Spleen (tissue), 11 donors: ENCODE data around the gene HRH2. TPM values are rescaled to one million over a fixed set of nuclear protein-coding genes. Genes with fewer than 3 reads are reported as not detected.

ENCODE experiments used
- DNase-seq: peaks from one replicate; pipeline ENCODE4 v3.0.0-alpha.2; 2020
- H3K27ac ChIP-seq, 8 donors: fragments of 200-600 bp; sonication (generic) in 7 of 8; 1 replicate in 4 of 8; 2 replicates in 4 of 8; pipeline versions ENCODE4 v1.5.0 to v1.8.0; 2016 to 2021; ENCODE audit warnings: inconsistent platforms in 4 of 8, mild to moderate bottlenecking in 4 of 8, moderate library complexity in 1 of 8
- H3K27me3 ChIP-seq, 7 donors: fragments of 200-600 bp; sonication (generic) in 6 of 7; replicated peaks in 1 of 7; 1 replicate in 4 of 7; 2 replicates in 3 of 7; pipeline versions ENCODE4 v1.5.0 to v1.8.0; 2016 to 2021; ENCODE audit warnings: inconsistent platforms in 3 of 7, mild to moderate bottlenecking in 1 of 7
- H3K36me3 ChIP-seq, 6 donors: fragments of 200-600 bp; sonication (generic) in 5 of 6; 1 replicate in 4 of 6; 2 replicates in 2 of 6; pipeline versions ENCODE4 v1.5.0 to v1.8.0; 2016 to 2021; ENCODE audit warnings: inconsistent platforms in 2 of 6
- H3K4me1 ChIP-seq, 6 donors: fragments of 200-600 bp; sonication (generic) in 5 of 6; 1 replicate in 3 of 6; 2 replicates in 3 of 6; pipeline versions ENCODE4 v1.5.0 to v1.8.0; 2016 to 2021; ENCODE audit warnings: inconsistent platforms in 3 of 6
- H3K4me3 ChIP-seq, 8 donors: fragments of 200-600 bp; sonication (generic) in 7 of 8; 1 replicate in 4 of 8; 2 replicates in 4 of 8; pipeline versions ENCODE4 v1.5.0 to v1.8.0; 2016 to 2021; ENCODE audit warnings: inconsistent platforms in 4 of 8, mild to moderate bottlenecking in 4 of 8, moderate library complexity in 2 of 8
- H3K9me3 ChIP-seq, 8 donors: fragments of 200-600 bp; sonication (generic) in 7 of 8; 1 replicate in 4 of 8; 2 replicates in 4 of 8; pipeline versions ENCODE4 v1.5.0 to v1.8.0; 2016 to 2021; ENCODE audit warnings: inconsistent platforms in 4 of 8
- CTCF ChIP-seq, 11 experiments: fragments of 200-600 bp in 7 of 11; fragments of 450-650 bp in 4 of 11; sonication (generic) in 4 of 11; IDR thresholded peaks in 8 of 11; conservative IDR thresholded peaks in 3 of 11; 1 replicate in 7 of 11; 2 replicates in 4 of 11; pipeline versions ENCODE4 v1.4.0 to v1.8.0; 2016 to 2021; ENCODE audit warnings: antibody characterized with exemption in 11 of 11, inconsistent platforms in 4 of 11, mild to moderate bottlenecking in 1 of 11
- POLR2A ChIP-seq, 3 donors: fragments of 450-650 bp; IDR thresholded peaks; one replicate each; pipeline ENCODE4 v1.5.1; 2017; ENCODE audit warnings: antibody characterized with exemption in 3 of 3, mild to moderate bottlenecking in 1 of 3
- POLR2AphosphoS5 ChIP-seq, 3 donors: sonication (generic); formaldehyde crosslinking; IDR thresholded peaks; one replicate each; pipeline ENCODE4 v1.5.1; 2017; ENCODE audit warnings: antibody characterized with exemption in 3 of 3
- WGBS, 5 donors: extraction: QIAGEN DNeasy Blood & Tissue Kit in 3 of 5; methylation state at CpG; one replicate each; pipeline versions ENCODE4 v1.1.5 to v1.1.7; 2013 to 2018; 5-methylcytosine and 5-hydroxymethylcytosine counted together
- intact Hi-C: fragments of 100-400 bp; cut with DNase I; formaldehyde crosslinking; loops from one replicate; pipeline ENCODE4 v1.15.0; 2023; ENCODE audit warnings: low total_unique reads
- polyA plus RNA-seq, 3 donors: library from polyadenylated mRNA; stranded (reverse); fragments of 200-250 nt; gene quantifications; one replicate each; pipeline ENCODE4 v1.2.1, GENCODE V29; 2013
- total RNA-seq, 7 donors: library from RNA; depleted of rRNA in 3 of 7; stranded (reverse); fragments of >200 nt in 3 of 7; fragmentation: NEBNext Ultra II Directional in 4 of 7; extraction: Animal tissue kit (Norgen Biotek cat#: 25700) in 4 of 7; gene quantifications; one replicate each; pipeline versions ENCODE4 v1.1.0 to v1.2.1, GENCODE V29; 2016 to 2021
- donor health status: healthy with polysubstance abuse.
- donor health status: DM: no; HTN: no; CAD: no; lungs with moderate emphysema.
- donor health status: DM: no; HTN: no; CAD: no.
- donor health status: Bipolar disorder and iron deficiency.
- donor health status: healthy.
- donor health status: DM: no; HTN: no; CAD: no.
- donor health status: DM: yes; HTN: yes; CAD: no.

The HRH2 gene
- total and polyA plus RNA-seq, 10 donors: 1.9 to 85.2 (median 22.3) TPM

GRCh38 chr5:175740014-175740413 is 82.1 kb downstream of the HRH2 start:
- H3K4me1 ChIP-seq: no peaks in the 10 kb centered on the region
- TF ChIP-seq POLR2A (IDR thresholded peaks at IDR 0.05) (no peak), CTCF (IDR thresholded peaks at IDR 0.05 in 8 of 11, conservative IDR thresholded peaks at IDR 0.05 in 3 of 11) (no peak)

GRCh38 chr5:175741556-175741955 is 83.7 kb downstream of the HRH2 start:
- 30 to 45% (median 31%) methylated on average over 3 of the region's 3 CpGs for WGBS, 5 donors
- no peak for DNase-seq
- intact Hi-C loops: no loop called here
- no peak overlapping the region for H3K4me3 ChIP-seq
- no peaks in the 10 kb centered on the region for H3K4me1 ChIP-seq
- no peaks in the 10 kb centered on the region for H3K9me3 ChIP-seq
- no peak overlapping the region for H3K27ac ChIP-seq
- H3K36me3 ChIP-seq: no peaks in the 10 kb centered on the region
- peaks cover 0 to 71% (median 0%) of the 10 kb centered on the region in 7 donors for H3K27me3 ChIP-seq
- TF ChIP-seq POLR2AphosphoS5 (IDR thresholded peaks at IDR 0.05) (no peak), CTCF (IDR thresholded peaks at IDR 0.05 in 8 of 11, conservative IDR thresholded peaks at IDR 0.05 in 3 of 11) (no peak)

More at GRCh38 chr5:175740014-175740413, 82.1 kb downstream of the HRH2 start:
- DNase-seq: no peak
- Histone ChIP-seq H3K4me3 (no peak overlapping the region), H3K9me3 (no peaks in the 10 kb centered on the region), H3K36me3 (no peaks in the 10 kb centered on the region), H3K27me3 (peaks cover 0 to 66% (median 0%) of the 10 kb centered on the region in 7 donors), H3K27ac (no peak overlapping the region)
- intact Hi-C loops: no loop called here
- 81 to 92% (median 86%) methylated on average over 5 of the region's 5 CpGs for WGBS, 5 donors

- no peak overlapping the region for H3K4me3 ChIP-seq
- TF ChIP-seq POLR2AphosphoS5 (IDR thresholded peaks at IDR 0.05) (no peak), CTCF (IDR thresholded peaks at IDR 0.05 in 8 of 11, conservative IDR thresholded peaks at IDR 0.05 in 3 of 11) (no peak), POLR2A (IDR thresholded peaks at IDR 0.05) (no peak)
- no peaks in the 10 kb centered on the region for H3K36me3 ChIP-seq
- peaks cover 0 to 67% (median 0%) of the 10 kb centered on the region in 7 donors for H3K27me3 ChIP-seq
- H3K27ac ChIP-seq: no peak overlapping the region
- H3K9me3 ChIP-seq: no peaks in the 10 kb centered on the region
- 51 to 70% (median 62%) methylated on average over 10 of the region's 10 CpGs for WGBS, 5 donors
- no peak for DNase-seq
- intact Hi-C loops: no loop called here
- H3K4me1 ChIP-seq: no peaks in the 10 kb centered on the region
Observed at GRCh38 chr5:175742290-175742994, 84.6 kb downstream of the HRH2 start.

- Histone ChIP-seq H3K4me3 (no peak overlapping the region), H3K4me1 (no peaks in the 10 kb centered on the region), H3K9me3 (no peaks in the 10 kb centered on the region), H3K27me3 (peaks cover 0 to 57% (median 0%) of the 10 kb centered on the region in 7 donors), H3K27ac (no peak overlapping the region), H3K36me3 (no peaks in the 10 kb centered on the region)
- TF ChIP-seq CTCF (IDR thresholded peaks at IDR 0.05 in 8 of 11, conservative IDR thresholded peaks at IDR 0.05 in 3 of 11) (no peak), POLR2AphosphoS5 (IDR thresholded peaks at IDR 0.05) (no peak), POLR2A (IDR thresholded peaks at IDR 0.05) (no peak)
- WGBS, 5 donors: 68 to 86% (median 77%) methylated on average over 1 of the region's 1 CpG
- no peak for DNase-seq
- intact Hi-C loops: no loop called here
Observed at GRCh38 chr5:175743676-175744210, 85.9 kb downstream of the HRH2 start.
